SK-N-SH treated with all-trans-retinoic acid at 6 μM for 48 hours (cell line): Measurements from ENCODE around the gene CDC42BPB.

Experiments used
- ATAC-seq: fragments of 200-7000 bp; cut with Tn5 transposase; 3 replicates; pipeline ENCODE4 v1.9.1; 2020; ENCODE audit warnings: mild to moderate bottlenecking, moderate library complexity
- ARNTL ChIP-seq: fragments of 450-650 bp; formaldehyde crosslinking; IDR thresholded peaks from 2 replicates; pipeline ENCODE4 v1.5.0; 2020; ENCODE audit warnings: low read depth, mild to moderate bottlenecking, moderate library complexity, borderline replicate concordance
- CSDC2 ChIP-seq: fragments of 250-450 bp; sonication (Bioruptor Pico); IDR thresholded peaks from 2 replicates; pipeline ENCODE4 v1.5.0; 2020; ENCODE audit warnings: mild to moderate bottlenecking, moderate library complexity
- ESRRG ChIP-seq: fragments of 250-450 bp; sonication (Bioruptor Pico); IDR thresholded peaks from 2 replicates; pipeline ENCODE4 v1.6.1; 2021; ENCODE audit warnings: mild to moderate bottlenecking
- GLIS3 ChIP-seq: fragments of 250-450 bp; sonication (Bioruptor Pico); IDR thresholded peaks from 2 replicates; pipeline ENCODE4 v1.5.0; 2020; ENCODE audit warnings: mild to moderate bottlenecking, moderate library complexity
- ISL1 ChIP-seq: fragments of 250-450 bp; sonication (Bioruptor Pico); IDR thresholded peaks from 2 replicates; pipeline ENCODE4 v2.1.2; 2022; ENCODE audit warnings: mild to moderate bottlenecking, moderate library complexity
- OSR1 ChIP-seq: fragments of 250-450 bp; sonication (Bioruptor Pico); IDR thresholded peaks from 2 replicates; pipeline ENCODE4 v1.8.0; 2022; ENCODE audit warnings: moderate library complexity, mild to moderate bottlenecking, inconsistent platforms
- RARB ChIP-seq: fragments of 250-450 bp; sonication (Bioruptor Pico); IDR thresholded peaks from 2 replicates; pipeline ENCODE4 v1.8.0; 2021; ENCODE audit warnings: mild to moderate bottlenecking, moderate library complexity
- SNAI2 ChIP-seq: fragments of 250-450 bp; sonication (Bioruptor Pico); IDR thresholded peaks from 2 replicates; pipeline ENCODE4 v1.5.0; 2020; ENCODE audit warnings: mild to moderate bottlenecking, moderate library complexity
- TCF4 ChIP-seq: fragments of 250-450 bp; sonication (Bioruptor Pico); IDR thresholded peaks from 2 replicates; pipeline ENCODE4 v1.8.0; 2021; ENCODE audit warnings: mild to moderate bottlenecking, moderate library complexity, borderline replicate concordance
- TOX ChIP-seq: fragments of 250-450 bp; sonication (Bioruptor Pico); IDR thresholded peaks from 2 replicates; pipeline ENCODE4 v1.8.0; 2021; ENCODE audit warnings: mild to moderate bottlenecking, moderate library complexity, borderline replicate concordance
- ZC3H10 ChIP-seq: fragments of 250-450 bp; sonication (Bioruptor Pico); IDR thresholded peaks from 2 replicates; pipeline ENCODE4 v1.5.1; 2021; ENCODE audit warnings: mild to moderate bottlenecking, moderate library complexity
- ZFP3 ChIP-seq: fragments of 250-450 bp; sonication (Bioruptor Pico); IDR thresholded peaks from 2 replicates; pipeline ENCODE4 v1.5.0; 2020; ENCODE audit warnings: mild to moderate bottlenecking, moderate library complexity
- ZFP30 ChIP-seq: fragments of 450-650 bp; formaldehyde crosslinking; IDR thresholded peaks from 2 replicates; pipeline ENCODE4 v1.5.0; 2022; ENCODE audit warnings: mild to moderate bottlenecking, moderate library complexity
- ZNF565 ChIP-seq: fragments of 450-650 bp; formaldehyde crosslinking; conservative IDR thresholded peaks from 2 replicates; pipeline ENCODE4 v1.5.0; 2020; ENCODE audit warnings: low read depth, mild to moderate bottlenecking, moderate library complexity
- ZNF8 ChIP-seq: fragments of 450-650 bp; formaldehyde crosslinking; IDR thresholded peaks from 2 replicates; pipeline ENCODE4 v1.5.0; 2020; ENCODE audit warnings: mild to moderate bottlenecking, moderate library complexity
- TF ChIP-seq, protein P1 (sequence below): fragments of 250-450 bp; sonication (Bioruptor Pico); IDR thresholded peaks from 2 replicates; pipeline ENCODE4 v1.8.0; 2021; ENCODE audit warnings: low read depth, mild to moderate bottlenecking, moderate library complexity, borderline replicate concordance
- TF ChIP-seq, protein P2 (sequence below): fragments of 250-450 bp; sonication (Bioruptor Pico); IDR thresholded peaks from 2 replicates; pipeline ENCODE4 v1.5.0; 2020; ENCODE audit warnings: mild to moderate bottlenecking, moderate library complexity
- TF ChIP-seq, protein P3 (sequence below): fragments of 250-450 bp; sonication (Bioruptor Pico); IDR thresholded peaks from 2 replicates; pipeline ENCODE4 v1.8.0; 2020; ENCODE audit warnings: mild to moderate bottlenecking, moderate library complexity, borderline replicate concordance

Gene CDC42BPB

DNA sequence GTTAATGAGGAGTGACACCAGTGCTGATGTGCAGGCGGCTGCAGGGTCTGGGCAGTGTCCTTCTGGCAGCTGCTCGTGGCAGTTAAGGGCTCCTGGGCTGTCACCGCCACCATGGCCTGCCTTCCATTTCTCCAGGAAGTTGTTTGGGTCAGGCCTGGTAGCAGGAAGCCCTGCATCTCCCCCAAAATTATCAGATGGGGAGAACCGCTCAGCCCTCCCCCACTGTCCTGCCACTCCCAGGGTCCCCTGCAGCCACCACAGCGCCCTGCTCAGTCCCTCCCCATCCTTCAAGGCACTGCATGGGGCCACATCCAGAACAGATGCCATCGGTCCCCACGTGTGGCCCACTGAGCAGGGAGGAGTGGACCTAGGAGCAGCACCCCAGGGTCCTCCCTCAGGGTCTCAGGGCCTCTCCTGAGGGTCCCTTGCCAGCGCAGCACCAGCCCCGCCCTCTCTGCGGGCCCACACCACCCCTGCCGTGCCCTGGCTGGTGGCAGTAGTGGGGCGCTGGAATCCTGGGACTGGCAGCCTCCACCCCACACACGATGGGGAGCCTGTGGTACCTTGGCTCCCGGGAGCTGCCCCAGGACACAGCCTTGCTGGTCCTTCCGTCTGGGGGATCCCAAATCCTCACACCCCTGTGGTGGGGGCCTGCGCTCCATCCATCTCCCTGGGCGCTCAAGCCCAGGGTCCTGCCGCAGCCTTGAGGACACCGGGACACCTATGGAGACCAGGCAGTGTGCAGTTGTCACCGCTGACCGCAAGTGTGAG lies 145.2 kb downstream of the CDC42BPB start (continued):
- TF ChIP-seq RARB (no peak), ZNF565 (CRISPR knock-in tag) (no peak), OSR1 (CRISPR knock-in tag) (no peak), ZFP30 (CRISPR knock-in tag) (no peak), TCF4 (CRISPR knock-in tag) (no peak), ZFP3 (CRISPR knock-in tag) (no peak)
- TF ChIP-seq, protein P1, sequence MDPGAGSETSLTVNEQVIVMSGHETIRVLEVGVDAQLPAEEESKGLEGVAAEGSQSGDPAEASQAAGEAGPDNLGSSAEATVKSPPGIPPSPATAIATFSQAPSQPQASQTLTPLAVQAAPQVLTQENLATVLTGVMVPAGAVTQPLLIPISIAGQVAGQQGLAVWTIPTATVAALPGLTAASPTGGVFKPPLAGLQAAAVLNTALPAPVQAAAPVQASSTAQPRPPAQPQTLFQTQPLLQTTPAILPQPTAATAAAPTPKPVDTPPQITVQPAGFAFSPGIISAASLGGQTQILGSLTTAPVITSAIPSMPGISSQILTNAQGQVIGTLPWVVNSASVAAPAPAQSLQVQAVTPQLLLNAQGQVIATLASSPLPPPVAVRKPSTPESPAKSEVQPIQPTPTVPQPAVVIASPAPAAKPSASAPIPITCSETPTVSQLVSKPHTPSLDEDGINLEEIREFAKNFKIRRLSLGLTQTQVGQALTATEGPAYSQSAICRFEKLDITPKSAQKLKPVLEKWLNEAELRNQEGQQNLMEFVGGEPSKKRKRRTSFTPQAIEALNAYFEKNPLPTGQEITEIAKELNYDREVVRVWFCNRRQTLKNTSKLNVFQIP (CRISPR knock-in tag) = no peak

DNA sequence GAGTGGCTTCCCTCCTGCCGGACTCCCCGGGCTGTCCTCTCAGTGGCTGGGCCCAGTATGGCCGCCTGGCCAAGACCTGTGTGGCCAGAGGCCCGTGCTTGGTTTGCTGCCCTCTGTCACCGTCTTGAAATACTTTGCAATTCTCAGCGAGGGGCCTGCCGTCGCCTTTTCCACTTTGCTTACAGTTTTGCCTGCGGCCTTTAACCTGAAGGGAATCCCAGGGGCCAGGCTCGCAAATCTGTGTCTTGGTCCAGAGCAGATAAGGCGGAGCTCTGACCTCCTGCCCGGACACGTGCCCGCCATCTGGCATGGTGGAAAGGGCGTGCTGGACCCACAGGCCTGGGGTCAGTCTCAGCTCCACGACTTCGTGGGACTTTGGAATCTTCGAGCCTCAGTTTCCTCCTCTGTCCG lies 145.8 kb downstream of the CDC42BPB start:
- ATAC-seq = no peak

DNA sequence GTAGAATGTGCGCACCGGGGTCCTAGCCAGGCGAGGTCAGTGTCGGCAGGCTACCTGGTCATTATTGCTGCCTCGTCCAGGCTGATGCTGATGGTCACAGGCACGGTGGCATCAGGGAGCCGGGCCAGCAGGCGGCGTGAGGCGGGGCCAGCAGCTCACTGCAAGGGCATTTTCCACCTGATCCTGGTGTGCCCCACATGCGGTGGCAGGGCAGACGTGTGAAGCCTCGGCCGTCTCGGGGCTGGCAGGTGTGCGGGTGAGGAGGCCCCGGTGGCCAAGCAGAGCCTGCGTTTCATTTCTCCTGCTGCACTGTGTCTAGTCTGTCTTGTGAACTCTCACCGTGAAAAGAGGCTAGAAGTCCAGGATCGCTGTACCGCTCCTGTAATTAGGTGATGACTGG lies 146.9 kb downstream of the CDC42BPB start:
- TF ChIP-seq ZFP3 (CRISPR knock-in tag) (no peak), SNAI2 (CRISPR knock-in tag) (no peak), ZC3H10 (CRISPR knock-in tag) (no peak), CSDC2 (no peak), ARNTL (CRISPR knock-in tag) (no peak)
- no peak for ATAC-seq

More for the DNA sequence above, 145.8 kb downstream of the CDC42BPB start:
- TF ChIP-seq SNAI2 (CRISPR knock-in tag) (no peak), ZC3H10 (CRISPR knock-in tag) (no peak), GLIS3 (no peak), RARB (no peak), TOX (CRISPR knock-in tag) (no peak), ZNF565 (CRISPR knock-in tag) (no peak), ESRRG (no peak)

DNA sequence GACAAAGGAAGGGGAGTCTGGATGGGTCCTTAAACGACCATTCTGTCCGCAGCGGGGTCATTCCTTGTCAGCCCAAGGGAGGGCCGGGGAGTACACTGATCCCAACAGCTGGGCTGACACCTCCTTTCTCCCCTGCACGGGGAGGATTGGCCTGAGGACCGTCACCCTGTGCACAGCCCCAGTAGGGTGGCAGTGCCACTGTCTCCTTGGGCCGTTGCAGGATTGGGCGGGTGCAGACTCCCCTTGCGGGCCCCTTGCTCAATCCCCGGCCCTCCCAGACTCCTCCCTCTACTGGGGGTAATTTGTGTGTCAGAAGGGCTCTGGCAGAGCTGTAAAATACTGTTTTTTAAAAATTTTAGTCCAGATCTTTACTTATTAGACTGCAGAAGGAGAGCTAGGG lies 147.4 kb downstream of the CDC42BPB start:
- no peak for ATAC-seq
- TF ChIP-seq, protein P2, sequence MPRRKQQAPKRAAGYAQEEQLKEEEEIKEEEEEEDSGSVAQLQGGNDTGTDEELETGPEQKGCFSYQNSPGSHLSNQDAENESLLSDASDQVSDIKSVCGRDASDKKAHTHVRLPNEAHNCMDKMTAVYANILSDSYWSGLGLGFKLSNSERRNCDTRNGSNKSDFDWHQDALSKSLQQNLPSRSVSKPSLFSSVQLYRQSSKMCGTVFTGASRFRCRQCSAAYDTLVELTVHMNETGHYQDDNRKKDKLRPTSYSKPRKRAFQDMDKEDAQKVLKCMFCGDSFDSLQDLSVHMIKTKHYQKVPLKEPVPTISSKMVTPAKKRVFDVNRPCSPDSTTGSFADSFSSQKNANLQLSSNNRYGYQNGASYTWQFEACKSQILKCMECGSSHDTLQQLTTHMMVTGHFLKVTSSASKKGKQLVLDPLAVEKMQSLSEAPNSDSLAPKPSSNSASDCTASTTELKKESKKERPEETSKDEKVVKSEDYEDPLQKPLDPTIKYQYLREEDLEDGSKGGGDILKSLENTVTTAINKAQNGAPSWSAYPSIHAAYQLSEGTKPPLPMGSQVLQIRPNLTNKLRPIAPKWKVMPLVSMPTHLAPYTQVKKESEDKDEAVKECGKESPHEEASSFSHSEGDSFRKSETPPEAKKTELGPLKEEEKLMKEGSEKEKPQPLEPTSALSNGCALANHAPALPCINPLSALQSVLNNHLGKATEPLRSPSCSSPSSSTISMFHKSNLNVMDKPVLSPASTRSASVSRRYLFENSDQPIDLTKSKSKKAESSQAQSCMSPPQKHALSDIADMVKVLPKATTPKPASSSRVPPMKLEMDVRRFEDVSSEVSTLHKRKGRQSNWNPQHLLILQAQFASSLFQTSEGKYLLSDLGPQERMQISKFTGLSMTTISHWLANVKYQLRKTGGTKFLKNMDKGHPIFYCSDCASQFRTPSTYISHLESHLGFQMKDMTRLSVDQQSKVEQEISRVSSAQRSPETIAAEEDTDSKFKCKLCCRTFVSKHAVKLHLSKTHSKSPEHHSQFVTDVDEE (CRISPR knock-in tag) = no peak
- TF ChIP-seq, protein P3, sequence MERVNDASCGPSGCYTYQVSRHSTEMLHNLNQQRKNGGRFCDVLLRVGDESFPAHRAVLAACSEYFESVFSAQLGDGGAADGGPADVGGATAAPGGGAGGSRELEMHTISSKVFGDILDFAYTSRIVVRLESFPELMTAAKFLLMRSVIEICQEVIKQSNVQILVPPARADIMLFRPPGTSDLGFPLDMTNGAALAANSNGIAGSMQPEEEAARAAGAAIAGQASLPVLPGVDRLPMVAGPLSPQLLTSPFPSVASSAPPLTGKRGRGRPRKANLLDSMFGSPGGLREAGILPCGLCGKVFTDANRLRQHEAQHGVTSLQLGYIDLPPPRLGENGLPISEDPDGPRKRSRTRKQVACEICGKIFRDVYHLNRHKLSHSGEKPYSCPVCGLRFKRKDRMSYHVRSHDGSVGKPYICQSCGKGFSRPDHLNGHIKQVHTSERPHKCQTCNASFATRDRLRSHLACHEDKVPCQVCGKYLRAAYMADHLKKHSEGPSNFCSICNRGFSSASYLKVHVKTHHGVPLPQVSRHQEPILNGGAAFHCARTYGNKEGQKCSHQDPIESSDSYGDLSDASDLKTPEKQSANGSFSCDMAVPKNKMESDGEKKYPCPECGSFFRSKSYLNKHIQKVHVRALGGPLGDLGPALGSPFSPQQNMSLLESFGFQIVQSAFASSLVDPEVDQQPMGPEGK (CRISPR knock-in tag) = no peak
- TF ChIP-seq GLIS3 (no peak), ZNF8 (CRISPR knock-in tag) (no peak)

DNA sequence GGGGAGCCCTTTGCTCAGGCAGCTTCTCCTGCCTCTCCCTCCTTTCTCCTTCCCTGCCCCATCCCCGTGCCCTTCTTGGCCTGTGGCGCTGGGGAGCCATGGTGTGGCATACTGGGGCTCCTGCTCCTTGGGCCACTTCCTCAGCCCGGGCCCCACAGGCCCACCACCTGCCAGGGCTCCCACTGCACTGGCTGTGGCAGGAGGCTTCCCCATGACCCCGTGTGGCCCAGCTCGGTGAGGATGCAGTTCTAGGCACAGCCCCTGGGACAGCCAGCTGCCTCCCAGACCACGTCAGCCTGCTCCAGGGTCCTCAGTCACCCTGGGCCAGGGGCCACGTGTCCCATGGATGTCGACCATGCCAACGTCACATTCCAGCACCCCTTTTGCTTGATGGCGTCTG lies 147.9 kb downstream of the CDC42BPB start:
- no peak for ATAC-seq
- TF ChIP-seq TOX (CRISPR knock-in tag) (no peak), ZFP3 (CRISPR knock-in tag) (no peak), ESRRG (no peak), ISL1 (no peak), CSDC2 (no peak), TCF4 (CRISPR knock-in tag) (no peak), OSR1 (CRISPR knock-in tag) (no peak), SNAI2 (CRISPR knock-in tag) (no peak), GLIS3 (no peak), ARNTL (CRISPR knock-in tag) (no peak)
- TF ChIP-seq, protein P3 (CRISPR knock-in tag) = no peak
- TF ChIP-seq, protein P1 (CRISPR knock-in tag) = no peak
